Hematopoietic multipotent progenitor cell treated with erythropoietin and hydrocortisone succinate and interleukin-3 and kit ligand, for 15 days (in vitro differentiated cells): Measurements from ENCODE around the gene CTH.
"Not testable (repeated sequence)": the region's sequence is repeated elsewhere in the genome, so short reads cannot be mapped to it uniquely, and the experiment has no call there.

ENCODE experiments used
- DNase-seq: peaks from one replicate; pipeline ENCODE4 v3.0.0-alpha.2; 2015; ENCODE audit warnings: low spot score

Gene CTH

GRCh38 chr1:70455291-70455690, 44.2 kb downstream of the CTH start:
- DNase-seq: no peak

- no peak for DNase-seq
Observed at GRCh38 chr1:70458131-70458530, 47.1 kb downstream of the CTH start.

- no peak for DNase-seq
Observed at GRCh38 chr1:70459496-70460225, 48.6 kb downstream of the CTH start.

- not testable (repeated sequence) for DNase-seq
Observed at GRCh38 chr1:70460740-70461713, 50.0 kb downstream of the CTH start.

- DNase-seq: no peak
Observed at GRCh38 chr1:70462611-70463010, 51.5 kb downstream of the CTH start.

GRCh38 chr1:70465911-70466310, 54.8 kb downstream of the CTH start:
- no peak for DNase-seq

GRCh38 chr1:70467531-70467930, 56.5 kb downstream of the CTH start:
- no peak for DNase-seq

- no peak for DNase-seq
Observed at GRCh38 chr1:70468180-70468579, 57.1 kb downstream of the CTH start.

GRCh38 chr1:70469184-70469583, 58.1 kb downstream of the CTH start:
- DNase-seq: not testable (repeated sequence)

GRCh38 chr1:70475023-70475422, 64.0 kb downstream of the CTH start:
- no peak for DNase-seq

GRCh38 chr1:70477090-70477489, 66.0 kb downstream of the CTH start:
- no peak for DNase-seq

- DNase-seq: not testable (repeated sequence)
Observed at GRCh38 chr1:70477905-70478304, 66.8 kb downstream of the CTH start.

GRCh38 chr1:70483342-70483741, 72.3 kb downstream of the CTH start:
- no peak for DNase-seq

GRCh38 chr1:70485624-70486023, 74.6 kb downstream of the CTH start:
- no peak for DNase-seq

- no peak for DNase-seq
Observed at GRCh38 chr1:70486676-70487458, 75.8 kb downstream of the CTH start.

- DNase-seq: no peak
Observed at GRCh38 chr1:70487459-70487815, 76.4 kb downstream of the CTH start.

GRCh38 chr1:70487910-70488665, 77.0 kb downstream of the CTH start:
- DNase-seq: peak; percentile 41
